CMK (cell line): ENCODE data around the gene BTG4.

Experiments
- DNase-seq: peaks from one replicate; pipeline ENCODE4 v3.0.0-alpha.2; 2010; ENCODE audit warnings: low read depth

The BTG4 gene

DNA sequence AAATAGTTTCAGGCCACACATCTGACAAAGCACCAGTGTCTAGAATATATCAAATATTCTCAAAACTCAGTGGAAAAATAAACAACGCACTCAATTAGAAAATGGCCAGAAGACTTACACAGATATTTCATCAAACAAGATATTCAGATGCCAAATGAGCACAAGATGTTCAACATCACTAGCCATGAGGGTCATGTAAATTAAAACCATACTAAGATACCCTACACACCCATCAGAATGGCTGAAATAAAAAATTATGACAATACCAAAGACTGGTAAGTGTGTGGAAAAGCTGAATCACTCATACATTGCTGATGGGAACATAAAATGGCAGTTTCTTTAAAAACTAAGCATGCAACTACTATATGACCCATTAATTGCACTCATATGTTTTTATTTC is 21.7 kb downstream of the BTG4 start:
- DNase-seq, result no peak

DNA sequence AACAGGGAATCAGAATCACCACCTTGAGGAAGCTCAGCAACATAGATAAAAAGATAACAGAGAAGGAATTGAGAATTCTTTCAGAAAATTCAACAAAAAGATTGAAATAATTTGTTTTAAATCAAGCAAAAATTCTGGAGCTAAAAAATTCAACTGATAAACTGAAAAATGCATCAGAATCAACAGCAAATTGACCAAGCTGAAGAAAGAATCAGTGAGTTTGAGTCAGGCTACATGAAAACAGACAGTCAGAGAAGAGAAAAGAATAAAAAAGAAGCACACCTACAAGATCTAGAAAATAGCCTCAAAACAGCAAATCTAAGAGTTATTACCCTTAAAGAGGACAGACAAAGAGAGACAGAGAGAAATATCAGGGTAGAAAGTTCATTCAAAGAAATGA is 28.8 kb downstream of the BTG4 start:
- no peak for DNase-seq

DNA sequence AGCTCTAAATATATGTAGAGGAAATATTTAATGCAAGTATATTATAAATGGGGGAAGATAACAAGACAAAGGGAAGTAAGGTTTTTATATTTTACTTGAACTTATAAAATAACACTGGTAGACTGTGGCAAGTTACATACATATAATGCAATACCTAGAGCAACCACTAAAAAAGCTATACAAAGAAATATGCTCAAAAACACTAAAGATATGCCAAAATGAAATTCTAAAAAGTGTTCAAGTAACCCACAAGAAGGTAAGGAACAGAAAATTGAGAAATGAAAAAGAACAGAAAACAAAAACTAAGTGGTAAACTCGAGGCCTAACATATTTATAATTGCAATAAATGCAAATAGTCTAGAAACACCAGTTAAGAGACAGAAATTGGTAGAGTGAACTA is 32.5 kb downstream of the BTG4 start:
- no peak for DNase-seq

DNA sequence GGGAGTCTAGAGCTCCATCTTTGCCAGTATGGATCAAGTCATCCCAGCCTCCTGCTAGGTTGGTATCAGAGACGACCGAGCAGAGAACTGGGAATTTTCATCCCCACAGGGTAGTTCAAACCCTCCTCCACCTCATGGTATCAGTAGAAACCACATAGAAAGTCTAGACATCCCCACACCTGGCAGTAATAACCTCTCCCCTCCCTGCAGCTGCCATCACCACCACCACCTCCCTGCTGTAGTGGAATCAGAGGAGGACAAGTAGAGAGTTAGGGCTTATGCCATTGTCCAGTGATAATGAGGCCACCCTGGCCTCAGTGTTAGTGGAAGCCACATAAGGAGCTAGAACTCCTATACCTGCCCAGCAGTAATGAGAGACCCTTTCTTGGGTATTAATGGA is 34.3 kb downstream of the BTG4 start:
- no peak for DNase-seq

DNA sequence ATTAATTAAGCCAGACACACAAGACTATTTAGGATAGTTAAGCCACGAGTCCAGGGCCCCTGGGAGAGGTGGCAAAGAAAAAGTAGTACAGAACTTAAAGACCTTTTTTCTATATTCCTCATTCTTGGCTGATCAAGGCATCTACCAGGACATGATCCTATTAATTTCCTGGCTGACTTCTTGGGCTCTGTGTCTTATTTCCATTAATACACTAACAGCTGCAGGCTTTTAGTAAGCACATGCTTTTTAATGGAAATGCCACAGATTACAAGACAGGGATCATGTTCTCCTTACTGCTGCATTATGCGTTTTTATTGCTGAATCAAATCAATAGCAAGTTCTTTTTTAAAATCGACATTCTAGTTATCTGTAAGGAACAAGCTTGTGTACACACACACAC is 35.2 kb downstream of the BTG4 start:
- DNase-seq, result no peak

DNA sequence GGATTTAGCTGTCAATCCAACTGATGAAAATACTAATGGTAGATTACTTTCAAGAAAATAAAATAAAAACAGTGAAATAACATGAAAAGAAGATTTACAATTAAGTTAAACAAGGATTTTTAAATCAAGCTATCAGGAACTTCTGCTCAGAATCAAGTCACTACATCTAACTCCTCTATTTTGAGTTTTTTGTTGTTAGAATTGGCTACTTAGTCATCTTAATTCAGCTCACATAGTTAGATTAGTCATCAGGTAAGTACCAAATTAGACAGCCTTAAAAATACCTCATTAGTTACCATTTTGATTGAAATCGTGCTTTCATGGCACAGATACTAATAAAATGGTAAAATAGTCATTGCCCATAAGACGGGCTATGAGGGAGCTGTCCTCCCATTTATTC is 35.8 kb downstream of the BTG4 start:
- DNase-seq, result no peak

DNA sequence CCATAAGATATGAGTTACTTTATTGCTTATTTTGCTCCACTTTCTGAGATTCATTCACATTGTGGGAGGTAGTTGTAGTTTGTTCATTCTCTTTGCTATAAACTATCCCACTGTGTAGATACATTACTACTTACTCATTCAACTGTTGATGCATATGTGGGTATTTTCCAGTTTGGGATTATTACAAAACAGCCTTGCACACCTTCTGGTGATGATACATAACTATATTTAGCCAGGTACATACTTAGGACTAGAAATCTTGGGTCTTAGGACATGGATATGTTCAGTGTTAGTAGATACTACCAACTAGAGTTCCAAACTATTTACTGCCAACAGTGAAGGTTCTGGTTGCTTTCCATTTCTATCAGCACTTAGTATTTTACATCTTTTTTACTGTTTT is 37.8 kb downstream of the BTG4 start:
- DNase-seq, result no peak

DNA sequence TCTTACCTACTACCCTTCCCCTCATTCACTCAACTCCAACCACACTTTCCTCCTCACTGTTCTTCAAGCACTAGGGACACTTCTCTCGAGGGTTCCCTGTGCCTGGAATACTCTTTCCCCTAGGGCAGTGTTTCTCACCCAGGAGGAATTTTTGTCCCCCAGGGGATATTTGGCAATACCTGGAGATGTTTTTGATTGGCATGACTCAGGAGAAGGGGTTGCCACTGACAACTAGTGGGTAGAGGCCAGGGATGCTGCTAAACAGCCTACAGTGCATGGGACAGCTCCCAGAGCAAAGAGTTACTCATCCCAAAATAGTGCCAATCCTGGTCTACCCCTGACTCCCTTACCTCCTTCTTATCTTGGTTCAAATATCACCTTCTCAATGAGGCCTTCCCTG is 40.0 kb downstream of the BTG4 start:
- no peak for DNase-seq

DNA sequence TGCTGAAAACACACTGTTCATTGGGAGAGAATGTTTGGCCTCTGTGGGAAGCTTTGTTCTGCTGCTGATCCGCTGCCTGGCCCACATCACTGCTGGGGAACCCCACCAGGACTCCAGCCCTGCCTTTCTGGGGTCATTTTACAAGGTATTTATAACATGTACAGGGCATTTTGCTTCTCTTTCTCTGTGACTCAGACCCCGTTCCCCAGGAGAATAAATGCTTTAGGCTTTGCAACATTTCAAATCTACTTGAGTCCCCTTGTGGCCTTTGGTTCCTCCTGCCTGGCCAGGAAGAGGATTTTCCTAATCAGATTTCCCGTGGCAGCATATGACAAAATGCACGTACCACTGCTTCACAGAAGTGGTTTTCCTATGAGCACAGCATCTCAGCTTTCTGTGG is 43.0 kb downstream of the BTG4 start:
- no peak for DNase-seq

DNA sequence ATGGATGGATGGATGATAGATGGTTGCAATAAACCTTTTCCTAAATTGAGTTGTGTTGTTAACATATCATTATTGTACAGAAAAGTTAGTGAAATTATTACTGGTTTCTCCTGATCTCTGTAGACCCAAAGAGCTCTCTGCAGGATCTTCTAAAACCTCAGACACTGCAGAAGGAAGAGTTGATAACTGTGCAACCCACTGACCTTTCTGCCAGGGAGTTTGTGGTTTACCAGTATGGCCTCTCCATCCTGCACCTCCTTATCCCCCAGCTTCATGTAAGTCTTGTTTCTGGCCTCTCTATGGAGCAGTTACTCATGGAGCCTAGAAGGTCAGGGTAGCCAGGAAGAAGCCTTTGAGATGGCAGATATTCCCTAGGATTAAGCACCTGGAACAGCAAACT is 45.6 kb downstream of the BTG4 start:
- DNase-seq, result peak; percentile 55

DNA sequence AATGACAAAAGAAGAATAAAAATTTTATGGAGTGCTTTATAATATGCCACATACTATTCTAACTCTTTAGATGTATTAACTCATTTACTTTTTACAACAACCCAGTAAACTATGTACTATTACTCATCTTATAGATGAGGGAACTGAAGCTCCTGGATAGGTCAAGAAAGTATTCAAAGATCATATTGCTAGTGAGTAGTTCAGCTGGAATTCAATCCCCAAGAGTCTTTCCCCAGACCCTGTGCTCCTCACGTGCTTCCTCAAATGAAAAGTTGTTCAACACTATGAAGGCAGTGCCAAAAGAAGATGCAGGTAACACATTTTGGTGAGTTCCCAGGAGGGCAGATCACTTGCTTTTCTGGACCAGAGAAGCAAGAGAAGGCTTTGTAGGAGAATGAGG is 46.8 kb downstream of the BTG4 start:
- DNase-seq, result no peak

DNA sequence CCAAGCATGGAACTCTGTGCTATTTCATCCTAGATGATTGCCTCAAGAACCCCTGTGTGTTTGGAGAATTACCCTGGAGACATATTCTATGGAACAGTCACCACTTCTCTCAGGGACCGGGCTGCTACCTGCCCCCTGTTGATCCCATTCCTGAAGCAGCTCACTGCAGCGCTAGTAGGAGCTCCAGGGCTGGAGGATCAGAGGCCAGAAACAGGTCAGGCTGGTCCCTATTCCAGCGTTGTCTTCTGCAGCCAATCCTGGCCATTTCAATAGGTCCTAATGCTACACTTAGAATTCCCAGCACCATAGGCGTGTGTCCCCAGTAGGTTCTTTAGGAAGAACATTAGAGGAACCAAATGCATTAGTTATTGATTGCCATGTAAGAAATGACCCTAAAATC is 48.9 kb downstream of the BTG4 start:
- no peak for DNase-seq

DNA sequence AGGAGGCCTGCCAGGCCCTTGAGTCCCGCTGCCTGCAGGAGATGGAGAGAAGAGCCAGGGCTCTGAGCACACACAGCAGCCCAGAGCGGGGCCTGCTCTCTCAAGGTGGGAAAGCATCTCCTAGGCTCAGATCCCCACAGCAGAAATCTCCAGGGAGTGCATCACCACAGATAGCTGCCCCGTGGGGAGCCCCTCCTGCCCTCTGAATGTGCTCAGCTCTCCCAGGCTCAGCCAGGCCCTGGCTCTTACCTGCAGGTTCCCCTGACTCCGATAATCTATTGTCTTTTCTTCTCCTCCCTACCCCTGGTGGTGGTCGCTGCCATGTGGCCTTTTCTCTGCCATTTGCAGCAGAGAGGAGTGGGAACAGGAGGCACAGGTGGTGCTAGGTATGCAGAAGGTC is 49.9 kb downstream of the BTG4 start:
- DNase-seq, result no peak

DNA sequence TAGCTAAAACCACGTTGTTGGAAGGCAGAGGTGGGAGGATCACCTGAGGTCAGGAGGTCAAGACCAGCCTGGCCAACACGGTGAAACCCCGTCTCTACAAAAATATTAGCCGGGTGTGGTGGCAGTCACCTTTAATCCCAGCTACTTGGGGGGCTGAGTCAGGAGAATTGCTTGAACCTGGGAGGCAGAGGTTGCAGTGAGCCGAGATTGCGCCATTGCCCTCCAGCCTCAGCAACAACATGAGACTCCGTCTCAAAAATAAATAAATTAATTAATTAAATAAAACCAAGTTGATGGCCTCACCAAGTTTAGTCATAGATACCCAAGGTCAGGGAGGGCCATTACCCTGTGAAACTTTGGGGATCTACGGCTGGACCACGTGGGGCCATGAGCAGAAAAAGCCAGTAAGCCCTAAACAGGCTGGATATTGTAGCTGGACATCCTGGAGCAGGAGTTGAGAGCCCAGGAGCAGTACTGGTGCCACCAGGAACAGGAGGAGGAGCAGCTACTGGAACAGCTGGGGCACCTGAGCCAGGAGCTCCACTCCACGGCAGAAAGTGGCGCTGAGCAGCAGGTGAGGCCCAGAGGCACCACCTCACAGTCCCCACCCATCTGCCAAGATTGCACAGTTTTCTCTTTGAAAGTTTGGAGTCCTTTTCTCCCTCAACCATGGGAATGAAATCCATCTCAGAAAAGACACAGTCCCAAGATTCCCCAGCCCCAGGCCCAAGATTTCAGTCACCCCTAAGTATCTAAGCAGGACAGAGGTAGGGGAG is 50.5 kb downstream of the BTG4 start:
- DNase-seq, result no peak

DNA sequence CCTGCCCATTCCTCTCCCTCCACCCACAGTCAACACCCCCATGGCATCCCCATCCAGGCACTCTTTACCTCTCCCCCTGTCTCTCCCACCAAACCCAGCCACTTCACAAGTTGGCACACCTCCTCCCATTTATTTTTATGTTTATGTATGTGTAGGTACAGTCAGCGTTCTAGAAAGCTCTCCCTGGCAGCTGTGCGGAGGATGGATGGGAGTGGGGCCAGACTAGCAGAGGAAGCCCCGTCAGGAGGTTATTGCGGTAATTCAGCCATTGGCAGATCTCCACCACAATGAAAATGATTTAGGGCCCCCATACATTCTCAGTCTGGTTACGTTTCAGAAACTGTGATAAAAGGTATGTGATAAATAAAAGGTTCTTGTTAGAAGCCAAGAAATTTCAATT is 51.3 kb downstream of the BTG4 start:
- no peak for DNase-seq

DNA sequence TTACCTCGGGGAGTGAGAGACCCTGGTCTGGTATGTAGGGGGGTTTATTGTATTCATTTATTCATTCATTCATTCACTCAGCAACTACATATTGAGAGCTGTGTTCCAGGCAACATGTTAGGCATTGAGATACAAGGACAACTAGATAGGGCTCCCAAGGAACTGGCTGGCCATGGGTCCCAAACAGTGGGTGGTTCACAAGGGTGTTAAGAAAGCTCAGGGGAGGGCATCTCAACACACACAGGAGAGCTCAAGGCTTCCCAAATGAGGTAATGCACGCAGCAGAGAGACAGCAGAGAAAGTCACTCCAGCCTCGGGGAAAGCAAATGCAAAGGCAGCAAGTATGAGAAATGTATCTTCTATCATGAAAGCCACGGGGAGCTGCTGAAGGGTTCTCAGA is 51.8 kb downstream of the BTG4 start:
- no peak for DNase-seq

DNA sequence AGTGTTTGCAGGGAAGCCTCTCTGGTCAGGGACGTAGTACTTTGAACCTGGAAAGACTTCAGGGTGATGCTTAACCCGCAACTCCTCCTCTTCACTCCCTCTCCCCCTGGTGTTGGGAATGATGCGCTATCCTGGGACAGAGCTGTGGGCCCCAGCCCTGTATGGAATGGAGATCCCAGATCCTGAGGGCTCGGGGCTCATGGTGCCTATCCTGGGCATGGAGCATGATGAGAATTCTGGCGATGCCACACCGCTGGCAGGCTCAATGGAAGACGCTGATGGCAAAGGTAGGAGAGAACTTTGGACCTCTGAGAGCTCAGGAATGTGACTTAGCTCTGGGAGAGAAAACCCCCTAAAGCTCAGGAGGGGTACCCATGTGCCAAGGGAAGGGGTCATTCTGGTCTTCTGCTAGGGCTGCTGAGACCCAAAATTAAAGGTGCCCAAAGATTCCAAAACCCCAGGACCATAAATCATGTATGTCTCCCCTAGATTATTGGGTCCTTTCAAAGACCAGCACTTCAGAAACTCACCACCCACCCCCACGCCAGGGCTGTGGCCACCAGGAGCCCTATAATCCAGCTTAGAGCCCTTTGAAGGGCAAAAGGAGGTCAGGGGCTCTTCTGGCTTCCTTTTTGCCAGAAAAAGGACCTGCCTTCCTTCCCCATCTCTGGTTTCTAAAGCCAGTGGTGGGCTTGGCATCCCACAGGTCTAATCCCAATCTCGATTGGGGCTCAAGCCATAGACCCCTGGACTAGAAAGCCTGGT is 52.5 kb downstream of the BTG4 start:
- no peak for DNase-seq

DNA sequence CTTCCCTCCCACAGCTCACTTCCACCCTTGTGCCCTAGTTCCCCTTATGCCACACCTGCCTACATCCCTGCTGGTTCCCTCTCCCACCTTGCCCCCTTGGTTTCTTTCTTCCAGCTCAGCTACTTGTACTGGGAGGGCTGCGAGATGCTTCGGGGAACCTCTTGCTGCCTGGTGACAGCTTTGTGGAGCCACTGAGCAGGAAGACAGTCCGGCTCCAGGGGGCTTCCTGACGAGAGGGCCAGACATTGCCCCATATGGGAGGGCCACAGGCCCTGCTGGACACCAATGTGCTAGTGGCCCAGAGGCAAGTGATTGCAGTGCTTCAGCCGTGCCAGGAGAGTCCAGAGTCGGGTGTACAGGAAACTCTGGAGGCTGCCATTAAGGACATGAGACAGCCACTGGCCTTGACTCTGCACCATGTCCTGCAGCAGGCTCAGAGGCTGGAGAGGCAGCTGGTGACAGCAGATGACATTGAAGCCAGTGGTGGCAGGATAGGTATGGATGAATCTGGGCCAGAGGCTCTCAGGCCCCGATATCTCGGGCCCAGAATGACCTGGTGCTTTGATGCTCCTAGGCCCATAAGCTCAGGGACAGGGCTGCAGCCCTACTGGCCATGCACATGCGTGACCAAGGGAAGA is 54.3 kb downstream of the BTG4 start:
- no peak for DNase-seq

DNA sequence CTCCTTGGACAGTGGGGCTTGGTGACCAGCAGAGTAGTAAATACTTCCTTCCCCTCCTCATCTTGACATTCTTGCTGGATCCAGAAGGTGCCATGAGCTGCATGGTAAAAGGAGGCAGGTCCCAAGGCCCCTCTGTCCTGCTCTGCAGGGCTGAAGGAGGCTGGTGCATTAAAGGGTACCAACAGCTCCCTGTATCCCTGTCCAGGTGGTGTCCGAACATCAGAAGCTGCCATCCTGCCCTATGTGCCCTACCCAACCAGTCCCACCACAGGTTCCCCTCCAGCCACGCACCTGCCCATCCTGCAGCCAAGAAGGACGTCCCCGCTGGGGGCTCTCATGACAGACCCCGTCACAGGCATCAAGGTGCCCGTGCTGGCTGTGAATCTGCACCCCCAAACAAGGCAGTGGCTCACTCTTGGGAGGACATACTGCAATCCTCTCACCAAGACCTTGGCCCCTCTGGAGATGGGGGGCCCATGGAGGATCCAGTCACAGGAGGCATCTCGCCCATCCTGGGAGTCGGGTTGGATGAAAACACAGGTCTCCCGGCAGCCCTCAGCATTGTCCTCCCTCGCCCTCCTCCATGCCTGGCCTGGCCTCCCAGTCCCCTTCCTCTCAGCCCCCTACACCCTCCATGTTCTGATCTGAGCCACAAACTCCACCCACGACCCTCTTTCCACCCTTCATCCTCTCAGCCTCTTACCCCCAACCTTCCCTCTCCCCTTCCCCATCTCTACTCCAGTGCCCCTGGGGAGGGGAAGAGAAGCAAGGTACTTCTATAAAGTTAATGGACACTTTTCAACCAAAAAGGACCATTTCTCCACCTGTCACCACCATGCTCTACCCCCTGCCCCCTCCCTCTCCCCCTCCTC is 55.1 kb downstream of the BTG4 start:
- no peak for DNase-seq

DNA sequence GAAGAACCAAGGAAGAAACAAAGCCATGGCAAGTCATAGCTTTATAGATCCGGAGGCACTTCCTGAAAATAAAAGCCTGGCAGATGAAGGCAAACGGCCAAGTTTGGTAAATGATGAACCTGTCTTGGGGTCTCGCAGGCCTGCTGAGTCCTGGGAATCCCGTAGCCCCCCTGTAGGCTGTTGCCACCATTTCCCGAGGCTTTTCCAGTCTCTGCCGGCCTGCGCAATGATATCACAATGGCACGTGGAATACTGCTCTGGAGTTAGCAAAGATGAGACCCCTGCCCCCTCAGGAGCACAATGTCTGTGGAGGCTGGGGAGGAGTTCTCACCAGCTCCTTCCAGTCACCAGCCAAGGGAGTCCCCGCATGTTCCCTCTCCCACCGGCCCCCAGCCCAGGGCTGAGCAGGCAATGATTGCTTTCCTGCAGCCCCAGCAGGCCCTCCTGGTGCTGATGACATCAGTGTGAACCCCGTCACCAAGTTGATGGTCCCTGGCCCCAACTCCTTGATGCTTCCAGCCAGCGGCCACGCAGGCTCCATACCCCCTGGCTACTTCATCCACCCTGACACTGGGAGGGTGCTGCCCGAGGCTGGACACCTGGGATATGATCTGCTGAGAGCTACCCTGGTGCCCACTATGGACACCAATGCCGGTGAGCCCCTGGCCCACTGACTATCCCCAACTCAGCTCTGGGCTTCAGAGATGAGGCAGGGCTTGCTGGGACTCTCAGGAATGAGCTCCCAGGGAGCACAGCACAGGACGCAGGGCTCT is 55.9 kb downstream of the BTG4 start:
- no peak for DNase-seq

DNA sequence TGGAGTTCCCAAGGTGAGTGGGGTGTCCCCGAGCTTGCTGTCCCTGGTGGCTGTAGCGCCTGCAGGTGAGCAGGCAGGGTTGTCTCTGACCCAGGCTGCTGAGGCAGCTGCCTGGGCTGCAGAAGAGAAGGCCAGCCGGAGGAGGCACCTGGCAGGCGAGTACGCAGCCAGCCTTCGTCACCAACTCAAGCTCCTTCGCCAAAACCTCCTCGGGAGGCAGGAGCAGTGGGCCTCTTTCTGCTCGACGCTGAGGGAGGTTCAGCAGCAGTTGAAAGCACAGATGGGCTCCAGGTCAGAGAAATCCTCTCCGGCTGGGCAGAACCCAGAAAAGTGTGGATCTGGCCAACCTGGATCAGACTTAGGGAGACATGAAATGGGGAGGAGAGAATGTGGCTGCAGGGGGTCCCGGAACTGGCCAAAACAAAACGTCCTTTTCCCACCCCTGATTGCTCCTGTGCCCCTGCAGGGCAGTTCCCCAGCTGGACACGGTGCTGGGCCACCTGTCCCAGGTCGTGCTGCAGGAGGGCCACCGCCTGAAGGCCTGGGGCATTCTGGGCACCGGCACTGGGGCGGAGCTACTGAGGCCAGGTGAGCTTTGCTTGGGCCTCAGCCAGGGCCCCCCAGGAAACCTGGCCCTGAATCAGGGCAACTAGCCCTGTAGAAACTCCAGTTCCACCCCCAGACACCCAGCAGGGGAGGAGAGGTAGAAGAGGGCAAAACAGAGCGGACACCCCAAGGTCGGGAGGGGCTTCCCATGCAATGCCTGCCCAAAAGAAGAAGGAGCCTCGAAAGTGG is 56.7 kb downstream of the BTG4 start:
- DNase-seq, result no peak
